K562 (cell line): ENCODE measurements around the gene SLC29A2. TPM values are rescaled to one million over a fixed set of nuclear protein-coding genes. Genes with fewer than 3 reads are reported as not detected.

ENCODE experiments used
- ARID1B ChIP-seq: fragments of 450-650 bp; IDR thresholded peaks from 2 replicates; pipeline ENCODE4 v1.6.1; 2016; ENCODE audit warnings: antibody characterized with exemption, mild to moderate bottlenecking, inconsistent platforms
- CGGBP1 ChIP-seq: fragments of 250-450 bp; sonication (Bioruptor Pico); IDR thresholded peaks from 2 replicates; pipeline ENCODE4 v1.9.0; 2021; ENCODE audit warnings: mild to moderate bottlenecking
- DDX20 ChIP-seq: fragments of 450-650 bp; IDR thresholded peaks from 2 replicates; pipeline ENCODE4 v1.6.1; 2016; ENCODE audit warnings: missing genetic modification characterization, low read depth, mild to moderate bottlenecking, missing compliant biosample characterization, moderate library complexity
- ELF2 ChIP-seq: fragments of 250-450 bp; sonication (Bioruptor Pico); IDR thresholded peaks from 2 replicates; pipeline ENCODE4 v1.5.0; 2021; ENCODE audit warnings: mild to moderate bottlenecking
- ETV6 ChIP-seq, 3 experiments: fragments of 150-350 bp in 1 of 3; sonication (generic) in 1 of 3; formaldehyde crosslinking in 1 of 3; IDR thresholded peaks; 2 replicates each; pipeline versions ENCODE4 v1.6.1 to v1.8.0; 2014 to 2022; ENCODE audit warnings: borderline replicate concordance in 2 of 3, low read depth in 2 of 3, antibody characterized with exemption in 1 of 3, low read length in 1 of 3, mild to moderate bottlenecking in 1 of 3, missing genetic modification reagents in 1 of 3
- HOXB6 ChIP-seq: fragments of 250-450 bp; sonication (Bioruptor Pico); IDR thresholded peaks from 2 replicates; pipeline ENCODE4 v1.5.1; 2022; ENCODE audit warnings: mild to moderate bottlenecking, borderline replicate concordance
- LCOR ChIP-seq: sonication (generic); formaldehyde crosslinking; IDR thresholded peaks from 2 replicates; pipeline ENCODE4 v1.8.0; 2022; ENCODE audit warnings: mild to moderate bottlenecking, missing genetic modification reagents
- MED1 ChIP-seq: sonication (generic); formaldehyde crosslinking; IDR thresholded peaks from 2 replicates; pipeline ENCODE4 v1.8.1; 2023; ENCODE audit warnings: missing genetic modification reagents, borderline replicate concordance
- MIER1 ChIP-seq: fragments of 450-650 bp; IDR thresholded peaks from 2 replicates; pipeline ENCODE4 v1.6.1; 2016; ENCODE audit warnings: antibody characterized with exemption, mild to moderate bottlenecking, low read depth
- MXI1 ChIP-seq: IDR thresholded peaks from 2 replicates; pipeline ENCODE4 v1.6.1; 2011; ENCODE audit warnings: low read depth, mild to moderate bottlenecking, improper control_type of control experiment, low read length
- NFE2 ChIP-seq: IDR thresholded peaks from 2 replicates; pipeline ENCODE4 v1.6.1; 2014; ENCODE audit warnings: antibody characterized with exemption, low read depth
- PML ChIP-seq: IDR thresholded peaks from 2 replicates; pipeline ENCODE4 v1.6.1; 2012; ENCODE audit warnings: low read length, inconsistent platforms
- PPARD ChIP-seq: fragments of 250-450 bp; sonication (Bioruptor Pico); IDR thresholded peaks from 2 replicates; pipeline ENCODE4 v1.8.0; 2022; ENCODE audit warnings: inconsistent platforms, mild to moderate bottlenecking, moderate library complexity
- PRPF4 ChIP-seq: fragments of 200-400 bp; formaldehyde crosslinking; IDR thresholded peaks from one replicate; pipeline ENCODE4 v1.6.1; 2017; ENCODE audit warnings: low read length, low read depth, mild to moderate bottlenecking; ENCODE audit not compliant: insufficient read depth, poor library complexity, severe bottlenecking
- SIX5 ChIP-seq, 2 experiments: IDR thresholded peaks; 2 replicates each; pipeline ENCODE4 v1.6.1; 2011; ENCODE audit warnings: low read length in 2 of 2, borderline replicate concordance in 1 of 2, low read depth in 1 of 2, mild to moderate bottlenecking in 1 of 2, moderate library complexity in 1 of 2; ENCODE audit not compliant: insufficient read depth in 1 of 2
- TAF9B ChIP-seq: fragments of 450-650 bp; IDR thresholded peaks from 2 replicates; pipeline ENCODE4 v1.6.1; 2018; ENCODE audit warnings: mild to moderate bottlenecking; ENCODE audit not compliant: partially characterized antibody
- TRIM28 ChIP-seq: fragments of 450-650 bp; IDR thresholded peaks from 2 replicates; pipeline ENCODE4 v1.6.1; 2017
- UBTF ChIP-seq, 2 experiments: IDR thresholded peaks; 2 replicates each; pipeline ENCODE4 v1.6.1; 2012; ENCODE audit warnings: improper control_type of control experiment in 2 of 2, low read depth in 2 of 2, low read length in 2 of 2, borderline replicate concordance in 1 of 2
- ZBTB8A ChIP-seq: fragments of 450-650 bp; IDR thresholded peaks from 2 replicates; pipeline ENCODE4 v1.6.1; 2018; ENCODE audit warnings: mild to moderate bottlenecking, moderate library complexity; ENCODE audit not compliant: partially characterized antibody
- ZEB2 ChIP-seq: fragments of 450-650 bp; IDR thresholded peaks from 2 replicates; pipeline ENCODE4 v1.6.1; 2016
- ZNF41 ChIP-seq: fragments of 250-450 bp; sonication (Bioruptor Pico); conservative IDR thresholded peaks from 2 replicates; pipeline ENCODE4 v1.4.0; 2020; ENCODE audit warnings: mild to moderate bottlenecking
- ZNF57 ChIP-seq: fragments of 450-650 bp; formaldehyde crosslinking; IDR thresholded peaks from 2 replicates; pipeline ENCODE4 v1.4.0; 2020; ENCODE audit warnings: mild to moderate bottlenecking, moderate library complexity
- ZNF586 ChIP-seq: fragments of 450-650 bp; formaldehyde crosslinking; conservative IDR thresholded peaks from 2 replicates; pipeline ENCODE4 v1.4.0; 2020; ENCODE audit warnings: mild to moderate bottlenecking, moderate library complexity
- polyA plus RNA-seq, 8 experiments: library from polyadenylated mRNA; depleted of rRNA in 4 of 8; stranded (reverse) in 5 of 8; unstranded in 3 of 8; fragments of >200 nt; fragmentation: Nextera tagmentation in 2 of 8; fragmentation: Illumina TruSeq in 1 of 8; extraction: Ambion mirVana in 2 of 8; extraction: Trizol in 1 of 8; gene quantifications; 2 replicates each; pipeline versions ENCODE4 v1.2.1 to v1.2.3, GENCODE V29; 2011 to 2014; ENCODE audit warnings: inconsistent platforms in 1 of 8, missing spikeins in 1 of 8
- total RNA-seq, 7 experiments: library from RNA; depleted of rRNA in 6 of 7; stranded (reverse); fragments of >200 nt in 6 of 7; fragmentation: Illumina TruSeq in 2 of 7; extraction: Trizol in 2 of 7; gene quantifications; 2 replicates each; pipeline versions ENCODE4 v1.2.1 to v1.2.3, GENCODE V29; 2011 to 2021; ENCODE audit warnings: low replicate concordance in 1 of 7

The SLC29A2 gene
- total and polyA plus RNA-seq, 9 of the 15 experiments (the other 6 are each of a cell fraction or from before 2014, with no cell fraction given): 2.4 to 48.6 (median 14.2) TPM

- TF ChIP-seq UBTF (IDR thresholded peaks at IDR 0.05; ENCODE audit: borderline replicate concordance in 1 of 2, low read depth in 2 of 2, low read length in 2 of 2) (peak in 1 of 2 experiments; percentile 73; a peak in 1 of 4 replicates), HOXB6 (CRISPR knock-in tag) (no peak), ZNF586 (CRISPR knock-in tag) (no peak), ZNF41 (CRISPR knock-in tag) (no peak), MED1 (CRISPR knock-in tag) (no peak), ZEB2 (peak; percentile 95), PPARD (CRISPR knock-in tag) (no peak), LCOR (CRISPR knock-in tag) (no peak), MIER1 (no peak), CGGBP1 (no peak), ZNF57 (CRISPR knock-in tag) (no peak), TRIM28 (no peak), NFE2 (no peak), ZBTB8A (no peak), SIX5 (IDR thresholded peaks at IDR 0.05; ENCODE audit: borderline replicate concordance in 1 of 2, insufficient read depth in 1 of 2, low read depth in 1 of 2, low read length in 2 of 2) (peak in 1 of 2 experiments; percentile 3; a peak in 1 of 4 replicates), ARID1B (peak; percentile 17; the same call in 1 of the 2 replicates), ELF2 (CRISPR knock-in tag) (no peak), PML (peak; percentile 79), ETV6 (IDR thresholded peaks at IDR 0.05; ENCODE audit: borderline replicate concordance in 1 of 2, low read depth in 2 of 2, low read length in 1 of 2) (no peak), ETV6 (CRISPR knock-in tag; IDR thresholded peaks at IDR 0.05; ENCODE audit: borderline replicate concordance) (no peak), MXI1 (peak; percentile 73), DDX20 (no peak), TAF9B (peak; percentile 68), PRPF4 (no peak)
Measured at GRCh38 chr11:66371627-66372415, at the start of gene SLC29A2 (continued).
